Measurements from ENCODE around the gene OTOA.
"Not testable (repeated sequence)": the region's sequence is repeated elsewhere in the genome, so short reads cannot be mapped to it uniquely, and the experiment has no call there.

OTOA gene

GRCh38 chr16:21634216-21634615, 29.6 kb upstream of the OTOA start:
- POLR2A ChIA-PET (ENCODE audit: low non-redundant PET) = no interaction called here
- H3K27ac ChIP-seq = no peak overlapping the region
- CTCF ChIA-PET = no interaction called here
- no peak for DNase-seq (ENCODE audit: low spot score)
- no peak for TF ChIP-seq CTCF (conservative IDR thresholded peaks at IDR 0.05; ENCODE audit: low read depth)

GRCh38 chr16:21635694-21636093, 28.1 kb upstream of the OTOA start:
- DNase-seq (ENCODE audit: low spot score); CTCF ChIA-PET; POLR2A ChIA-PET (ENCODE audit: low non-redundant PET); H3K27ac ChIP-seq: not testable (repeated sequence)

- DNase-seq (ENCODE audit: low spot score) = no peak
- ChIA-PET CTCF (interaction anchor here (1.3 kb wide), 1 partner anchor 20 kb away, joined by 5 read pairs; no protein-coding TSS in a partner anchor), POLR2A (ENCODE audit: low non-redundant PET) (no interaction called here)
- peak overlapping the region; percentile 11; the same call in 1 of the 2 replicates for H3K27ac ChIP-seq
- no peak for TF ChIP-seq CTCF (conservative IDR thresholded peaks at IDR 0.05; ENCODE audit: low read depth)
Measured at GRCh38 chr16:21637032-21637968, 26.5 kb upstream of the OTOA start.

GRCh38 chr16:21638573-21638975, 25.2 kb upstream of the OTOA start:
- peak; percentile 68 for DNase-seq (ENCODE audit: low spot score)
- H3K27ac ChIP-seq = no peak overlapping the region
- no peak for TF ChIP-seq CTCF (conservative IDR thresholded peaks at IDR 0.05; ENCODE audit: low read depth)
- ChIA-PET POLR2A (ENCODE audit: low non-redundant PET) (no interaction called here), CTCF (interaction anchor here (0.6 kb wide), 2 partner anchors 11 to 461 kb away, joined by 3 to 6 read pairs; no protein-coding TSS in a partner anchor)

GRCh38 chr16:21639493-21639892, 24.3 kb upstream of the OTOA start:
- TF ChIP-seq CTCF (conservative IDR thresholded peaks at IDR 0.05; ENCODE audit: low read depth) = no peak
- no peak overlapping the region for H3K27ac ChIP-seq
- CTCF ChIA-PET = interaction anchor here (1.0 to 5.0 kb wide), 3 partner anchors 18 to 55 kb away, joined by 3 to 23 read pairs (median 9); no protein-coding TSS in a partner anchor
- no peak for DNase-seq (ENCODE audit: low spot score)
- POLR2A ChIA-PET (ENCODE audit: low non-redundant PET) = no interaction called here

- no peak for DNase-seq (ENCODE audit: low spot score)
- no peak overlapping the region for H3K27ac ChIP-seq
- TF ChIP-seq CTCF (conservative IDR thresholded peaks at IDR 0.05; ENCODE audit: low read depth) = no peak
- CTCF ChIA-PET = interaction anchor here (0.6 to 5.0 kb wide), 4 partner anchors 15 to 1095 kb away, joined by 3 to 23 read pairs (median 4); no protein-coding TSS in a partner anchor
- POLR2A ChIA-PET (ENCODE audit: low non-redundant PET) = no interaction called here
Measured at GRCh38 chr16:21641916-21642315, 21.9 kb upstream of the OTOA start.

GRCh38 chr16:21642861-21643260, 20.9 kb upstream of the OTOA start:
- no peak for DNase-seq (ENCODE audit: low spot score)
- TF ChIP-seq CTCF (conservative IDR thresholded peaks at IDR 0.05; ENCODE audit: low read depth) = no peak
- ChIA-PET POLR2A (ENCODE audit: low non-redundant PET) (no interaction called here), CTCF (interaction anchor here (1.1 to 5.0 kb wide), 2 partner anchors 14 to 59 kb away, joined by 4 to 23 read pairs; no protein-coding TSS in a partner anchor)
- H3K27ac ChIP-seq = no peak overlapping the region
